HG02938 (cell line): ENCODE measurements around the gene SREBF1.

Experiments used
- ATAC-seq: cut with Tn5 transposase; IDR thresholded peaks from one replicate; pipeline ENCODE4 v1.9.1; 2021; ENCODE audit warnings: mild to moderate bottlenecking, moderate library complexity; ENCODE audit not compliant: unreplicated experiment

The SREBF1 gene

GRCh38 chr17:17766077-17766743 lies 70.6 kb downstream of the SREBF1 start:
- no peak for ATAC-seq

DNA sequence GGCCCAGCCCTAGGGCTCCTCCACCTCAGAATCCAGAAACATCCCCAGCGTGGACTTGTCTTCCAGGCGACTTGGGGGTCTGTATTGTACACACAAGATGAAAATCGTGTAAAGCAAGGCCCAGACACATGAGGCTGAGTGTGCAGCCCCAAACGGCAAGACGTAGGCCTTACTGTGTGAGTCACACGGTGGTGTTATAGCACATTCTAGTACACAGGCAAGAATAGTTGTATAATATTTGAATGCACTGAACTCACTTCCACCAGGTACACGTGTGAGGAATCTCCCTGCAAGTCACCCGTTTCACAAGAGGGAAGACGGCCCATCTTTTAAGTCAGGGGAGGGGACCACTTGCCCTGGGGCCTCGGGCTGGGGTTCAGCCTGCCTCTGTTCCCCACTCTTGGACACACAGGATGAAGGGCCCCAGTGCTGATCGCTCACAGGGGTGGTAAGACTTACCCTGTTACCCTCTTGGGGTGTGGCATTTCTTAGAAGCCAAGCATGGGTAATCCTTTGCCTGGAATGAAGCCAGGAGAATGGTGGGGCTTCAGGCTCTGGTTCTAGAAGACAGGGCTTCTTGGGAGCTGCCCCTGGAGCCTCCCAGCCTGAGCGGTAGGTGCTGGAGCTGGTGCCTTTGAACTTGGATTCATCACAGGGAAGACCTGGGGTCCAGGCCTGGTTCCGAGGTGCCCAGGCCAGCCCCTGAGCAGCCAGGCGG lies 71.3 kb downstream of the SREBF1 start:
- ATAC-seq, result no peak

DNA sequence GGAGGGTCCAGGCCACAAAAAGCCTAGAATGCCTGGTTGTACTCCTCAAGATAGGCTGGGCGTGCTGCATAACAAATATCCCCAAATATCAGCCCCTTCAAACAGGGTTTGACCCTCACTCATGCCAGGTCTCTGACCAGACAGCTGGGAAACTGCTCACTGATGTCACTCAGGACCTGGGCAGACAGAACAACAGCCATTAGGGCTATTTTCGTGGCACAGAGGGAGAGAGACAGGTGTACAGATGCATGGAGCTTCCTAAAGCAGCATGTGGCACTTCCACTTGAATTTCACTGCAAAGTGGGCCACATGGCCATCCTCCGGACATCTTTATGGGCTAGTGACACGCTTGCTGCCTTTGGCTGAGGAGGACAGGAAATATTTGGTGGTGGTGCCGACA lies 73.1 kb downstream of the SREBF1 start:
- no peak for ATAC-seq

DNA sequence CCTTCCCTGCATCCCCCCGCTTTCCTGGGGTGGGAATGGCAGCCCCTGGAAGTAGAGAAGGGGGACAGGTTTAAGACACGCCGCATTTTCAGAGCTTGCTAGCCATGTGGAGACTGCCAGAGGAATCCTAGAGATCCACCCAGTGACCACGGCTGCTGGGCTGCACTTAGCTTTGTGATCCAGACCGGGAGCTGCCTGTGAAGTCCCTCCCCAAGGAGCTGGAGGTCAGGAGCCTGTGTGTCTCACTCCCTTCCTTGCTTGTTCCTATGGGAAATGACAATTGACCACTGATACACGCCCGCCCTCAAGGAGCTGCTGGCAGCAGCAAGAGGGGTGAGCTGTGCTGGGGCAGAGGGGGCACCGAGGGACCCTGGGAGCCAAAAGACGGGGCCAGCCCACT lies 73.7 kb downstream of the SREBF1 start:
- ATAC-seq, result no peak

- no peak for ATAC-seq
Measured at GRCh38 chr17:17762744-17763105, 74.1 kb downstream of the SREBF1 start.
